GM12878 (cell line): ENCODE measurements around the gene SLC13A2. TPM values are rescaled to one million over a fixed set of nuclear protein-coding genes. Genes with fewer than 3 reads are reported as not detected.

Experiments used
- ATAC-seq: fragments of 200-7000 bp; cut with Tn5 transposase; 3 replicates; pipeline ENCODE4 v1.9.1; 2020; ENCODE audit warnings: mild to moderate bottlenecking, moderate library complexity
- BruUV-seq: library from RNA; stranded (reverse); fragments of 400-500 nt; replicated peaks from 2 replicates; lab custom pipeline; 2021; lab: Mats Ljungman, UMichigan
- CTCF ChIA-PET: fragments of 300-600 bp; sonication (Branson Sonifier 250); formaldehyde crosslinking; extraction: SDS; loops from one replicate; lab custom pipeline; 2021; ENCODE audit warnings: inconsistent platforms; lab: Yijun Ruan, JAX
- POLR2A ChIA-PET: fragments of 350-600 bp; formaldehyde crosslinking; extraction: SDS; loops from one replicate; lab custom pipeline; 2021; ENCODE audit warnings: inconsistent platforms; lab: Charles Lee
- RAD21 ChIA-PET: fragments of 300-600 bp; sonication (Branson Sonifier 250); formaldehyde crosslinking; loops from one replicate; lab custom pipeline; 2023; ENCODE audit warnings: antibody characterized with exemption; ENCODE audit not compliant: unreplicated experiment; lab: Charles Lee
- SMC1A ChIA-PET: fragments of 300-600 bp; sonication (Branson Sonifier 250); formaldehyde crosslinking; loops from one replicate; lab custom pipeline; 2023; ENCODE audit not compliant: unreplicated experiment, uncharacterized antibody; lab: Charles Lee
- DNase-seq: peaks from one replicate; pipeline ENCODE4 v3.0.0-alpha.2; 2011; ENCODE audit warnings: low read depth, low spot score
- FAIRE-seq: peaks from 3 replicates; lab custom pipeline; 2011; peaks lifted over from hg19 to GRCh38; lab: Jason Lieb, UNC
- H2AFZ ChIP-seq: 2 replicates; pipeline ENCODE4 v1.6.0; 2011; ENCODE audit warnings: low read depth, low read length, control low read depth; ENCODE audit not compliant: control insufficient read depth
- H3K27ac ChIP-seq: 2 replicates; pipeline ENCODE4 v1.5.1; 2011; ENCODE audit warnings: control low read depth; ENCODE audit not compliant: control insufficient read depth, insufficient read depth
- H3K27me3 ChIP-seq, 2 experiments: replicated peaks in 1 of 2; 2 replicates each; pipeline versions ENCODE4 v1.6.0 to v1.6.1; 2011; ENCODE audit warnings: low read length in 1 of 2; ENCODE audit not compliant: control insufficient read depth in 2 of 2, insufficient read depth in 2 of 2
- H3K36me3 ChIP-seq, 2 experiments: 2 replicates each; pipeline ENCODE4 v1.5.1; 2011; ENCODE audit warnings: low read length in 1 of 2; ENCODE audit not compliant: control insufficient read depth in 2 of 2, insufficient read depth in 2 of 2
- H3K4me1 ChIP-seq: 2 replicates; pipeline ENCODE4 v1.6.1; 2011; ENCODE audit warnings: mild to moderate bottlenecking, low read length, moderate library complexity, mixed read lengths; ENCODE audit not compliant: control insufficient read depth, insufficient read depth
- H3K4me2 ChIP-seq: 2 replicates; pipeline ENCODE4 v1.6.0; 2011; ENCODE audit warnings: control low read depth; ENCODE audit not compliant: control insufficient read depth, insufficient read depth
- H3K4me3 ChIP-seq: fragments of 200-600 bp; sonication (generic); 2 replicates; pipeline ENCODE4 v1.5.1; 2016
- H3K79me2 ChIP-seq: 2 replicates; pipeline ENCODE4 v1.6.0; 2011; ENCODE audit warnings: low read length; ENCODE audit not compliant: control insufficient read depth, insufficient read depth
- H3K9ac ChIP-seq: 2 replicates; pipeline ENCODE4 v1.8.0; 2011; ENCODE audit warnings: low read length, control low read depth, mixed read lengths; ENCODE audit not compliant: control insufficient read depth, insufficient read depth
- H3K9me3 ChIP-seq: replicated peaks from 3 replicates; pipeline ENCODE4 v1.5.1; 2011; ENCODE audit warnings: mild to moderate bottlenecking, low read length; ENCODE audit not compliant: control insufficient read depth, insufficient read depth
- H4K20me1 ChIP-seq: 2 replicates; pipeline ENCODE4 v1.6.0; 2011; ENCODE audit not compliant: control insufficient read depth, insufficient read depth
- BRCA1 ChIP-seq: IDR thresholded peaks from 2 replicates; pipeline ENCODE4 v1.6.1; 2011; ENCODE audit warnings: low read depth, low read length, improper control_type of control experiment
- CHD4 ChIP-seq: fragments of 200-600 bp; sonication (generic); IDR thresholded peaks from 2 replicates; pipeline ENCODE4 v1.6.1; 2016; ENCODE audit warnings: mild to moderate bottlenecking
- CUX1 ChIP-seq: IDR thresholded peaks from 2 replicates; pipeline ENCODE4 v1.6.1; 2012; ENCODE audit warnings: improper control_type of control experiment, low read depth, low read length; ENCODE audit not compliant: insufficient replicate concordance
- DPF2 ChIP-seq: fragments of 450-650 bp; IDR thresholded peaks from 2 replicates; pipeline ENCODE4 v1.6.1; 2017; ENCODE audit warnings: mild to moderate bottlenecking
- ETV6 ChIP-seq, 2 experiments: fragments of 450-650 bp in 1 of 2; IDR thresholded peaks in 1 of 2; conservative IDR thresholded peaks in 1 of 2; 2 replicates each; pipeline ENCODE4 v1.6.1; 2014; ENCODE audit warnings: antibody characterized with exemption in 1 of 2, borderline replicate concordance in 1 of 2, low read depth in 1 of 2, mild to moderate bottlenecking in 1 of 2, moderate library complexity in 1 of 2
- NR2C2 ChIP-seq: IDR thresholded peaks from 2 replicates; pipeline ENCODE4 v1.6.1; 2011; ENCODE audit warnings: borderline replicate concordance, low read depth; ENCODE audit not compliant: control insufficient read depth, insufficient read length
- RAD51 ChIP-seq: fragments of 450-650 bp; IDR thresholded peaks from 2 replicates; pipeline ENCODE4 v1.6.1; 2016; ENCODE audit warnings: moderate library complexity, mild to moderate bottlenecking, inconsistent platforms
- SREBF2 ChIP-seq: IDR thresholded peaks from 2 replicates; pipeline ENCODE4 v1.6.1; 2012; ENCODE audit warnings: mild to moderate bottlenecking, low read length
- WRNIP1 ChIP-seq: IDR thresholded peaks from 2 replicates; pipeline ENCODE4 v1.6.1; 2011; ENCODE audit warnings: low read depth, low read length, improper control_type of control experiment, borderline replicate concordance
- ZNF24 ChIP-seq: fragments of 450-650 bp; IDR thresholded peaks from 2 replicates; pipeline ENCODE4 v1.6.1; 2017; ENCODE audit warnings: antibody characterized with exemption, mild to moderate bottlenecking
- WGBS: methylation state at CpG from one replicate; pipeline ENCODE4 v1.1.6; 2016; ENCODE audit warnings: low lambda C conversion rate; ENCODE audit not compliant: insufficient replicate concordance, insufficient coverage; ENCODE audit errors: missing lambda C conversion rate; 5-methylcytosine and 5-hydroxymethylcytosine counted together
- in situ Hi-C: fragments of 300-500 bp; cut with MboI; formaldehyde crosslinking; loops from 9 replicates; pipeline ENCODE4 v1.14.3; 2018; ENCODE audit warnings: mixed read lengths
- intact Hi-C: fragments of 100-400 bp; cut with micrococcal nuclease; formaldehyde crosslinking; loops from one replicate; pipeline ENCODE4 v1.14.2; 2022; ENCODE audit not compliant: unreplicated experiment
- polyA plus RNA-seq, 11 experiments: library from polyadenylated mRNA; depleted of rRNA in 4 of 11; unstranded in 6 of 11; stranded (reverse) in 5 of 11; fragments of >200 nt; fragmentation: Nextera tagmentation in 4 of 11; fragmentation: Illumina TruSeq in 1 of 11; extraction: Ambion mirVana in 4 of 11; extraction: Trizol in 1 of 11; gene quantifications; 1 replicate in 1 of 11; 2 replicates in 10 of 11; pipeline versions ENCODE4 v1.2.1 to v1.2.3, GENCODE V29; 2011 to 2016; ENCODE audit warnings: inconsistent platforms in 2 of 11, missing spikeins in 2 of 11, low read depth in 1 of 11
- total RNA-seq, 4 experiments: library from RNA; depleted of rRNA in 3 of 4; stranded (reverse); fragments of >200 nt in 3 of 4; fragmentation: Illumina TruSeq in 1 of 4; extraction: Trizol in 1 of 4; gene quantifications; 2 replicates each; pipeline versions ENCODE4 v1.2.1 to v1.2.3, GENCODE V29; 2013 to 2021
- TF ChIP-seq, protein P1 (sequence below): fragments of 450-650 bp; IDR thresholded peaks from 2 replicates; pipeline ENCODE4 v1.6.1; 2017; ENCODE audit warnings: mild to moderate bottlenecking
- TF ChIP-seq, protein P2 (sequence below): fragments of 450-650 bp; IDR thresholded peaks from 2 replicates; pipeline ENCODE4 v1.6.1; 2017; ENCODE audit warnings: mild to moderate bottlenecking, low read depth, inconsistent platforms; ENCODE audit not compliant: poor library complexity, severe bottlenecking

The SLC13A2 gene
- total and polyA plus RNA-seq, 10 of the 15 experiments (the other 5 are each of a cell fraction or from before 2014, with no cell fraction given) = 0.03 to 0.13 (median 0.05) TPM; not detected in 6

DNA sequence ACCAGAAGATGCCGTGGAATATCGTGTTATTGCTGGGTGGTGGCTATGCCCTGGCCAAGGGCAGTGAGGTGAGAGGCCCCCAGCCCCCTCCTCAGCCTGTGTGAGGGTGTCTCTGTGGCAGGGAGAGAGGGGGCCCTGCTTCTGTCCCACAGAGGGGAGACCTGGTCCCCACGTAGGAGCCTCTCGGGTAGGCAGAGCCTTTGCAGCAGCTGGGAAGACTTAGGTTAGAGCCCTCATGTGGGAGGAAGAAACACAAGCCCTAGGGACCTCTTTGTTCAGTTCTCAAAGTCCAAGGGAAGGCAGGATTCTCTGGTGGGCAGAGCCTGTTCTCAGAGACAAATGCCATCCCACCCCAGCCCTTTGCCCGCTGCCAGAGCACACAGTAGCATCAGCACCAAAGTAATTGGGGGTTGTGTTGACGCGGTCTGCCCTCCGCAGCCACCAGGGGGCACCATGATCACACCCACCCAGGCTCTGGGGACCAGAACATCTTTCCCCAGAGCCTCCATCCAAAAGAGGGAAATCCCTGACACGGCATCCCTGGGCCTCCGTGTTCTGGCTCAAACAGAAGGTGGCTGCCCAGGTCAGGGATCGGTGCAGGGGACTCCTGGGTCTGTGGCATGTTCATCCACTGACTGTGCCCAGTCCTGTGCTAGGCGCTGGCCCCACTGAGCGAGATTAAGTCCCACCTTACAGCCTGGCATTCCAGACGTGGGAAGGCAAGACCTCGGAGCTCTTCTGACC is 21.2 kb downstream of the SLC13A2 start:
- in situ Hi-C loops = loop anchor here (5.0 kb wide), 1 partner anchor 53 kb away; no protein-coding TSS in a partner anchor
- H3K27me3 ChIP-seq = no peaks in the 10 kb centered on the region
- DNase-seq (no peak), ATAC-seq (peak; percentile 95), FAIRE-seq (peak; percentile 98)
- H3K79me2 ChIP-seq = no peaks in the 10 kb centered on the region
- ChIA-PET CTCF (interaction anchor here (0.6 to 16.1 kb wide), 11 partner anchors 9 to 227 kb away, joined by 3 to 316 read pairs (median 4); partner anchors contain the start of genes ALDOC, BLTP2 and UNC119), POLR2A (interaction anchor here (0.7 to 1.5 kb wide), 5 partner anchors 45 to 81 kb away, joined by 3 to 4 read pairs (median 3); no protein-coding TSS in a partner anchor), RAD21 (interaction anchor here (0.5 to 3.7 kb wide), 11 partner anchors 10 to 468 kb away, joined by 3 to 26 read pairs (median 5); no protein-coding TSS in a partner anchor), SMC1A (interaction anchor here (0.9 to 4.0 kb wide), 12 partner anchors 8 to 121 kb away, joined by 3 to 32 read pairs (median 5); partner anchors contain the start of gene FOXN1)
- no peak overlapping the region for H3K4me2 ChIP-seq
- WGBS = 39% methylated on average over 15 of the region's 15 CpGs
- no peaks in the 10 kb centered on the region for H3K36me3 ChIP-seq
- intact Hi-C loops = loop anchor here (1.0 to 5.0 kb wide), 3 partner anchors 46 to 123 kb away; no protein-coding TSS in a partner anchor
- no peak overlapping the region for H3K4me3 ChIP-seq
- H3K4me1 ChIP-seq = peaks cover 9% of the 10 kb centered on the region
- H4K20me1 ChIP-seq = no peaks in the 10 kb centered on the region
- no TSS peak for BruUV-seq
- no peak overlapping the region for H3K27ac ChIP-seq
- H2AFZ ChIP-seq = no peak overlapping the region
- no peak overlapping the region for H3K9ac ChIP-seq
- H3K9me3 ChIP-seq = peaks cover 2% of the 10 kb centered on the region; the same call in 2 of the 3 replicates
- TF ChIP-seq ZNF24 (no peak), SREBF2 (no peak), DPF2 (0 out of 2 replicates have a peak, but pooled peaks have one; percentile 23), RAD51 (no peak), CUX1 (no peak), ETV6 (conservative IDR thresholded peaks at IDR 0.05 in 1 of 2, IDR thresholded peaks at IDR 0.05 in 1 of 2; ENCODE audit: borderline replicate concordance in 1 of 2, low read depth in 1 of 2) (no peak), BRCA1 (no peak), WRNIP1 (peak; percentile 74; the same call in 1 of the 2 replicates), NR2C2 (no peak), CHD4 (no peak)
- TF ChIP-seq, protein P1, sequence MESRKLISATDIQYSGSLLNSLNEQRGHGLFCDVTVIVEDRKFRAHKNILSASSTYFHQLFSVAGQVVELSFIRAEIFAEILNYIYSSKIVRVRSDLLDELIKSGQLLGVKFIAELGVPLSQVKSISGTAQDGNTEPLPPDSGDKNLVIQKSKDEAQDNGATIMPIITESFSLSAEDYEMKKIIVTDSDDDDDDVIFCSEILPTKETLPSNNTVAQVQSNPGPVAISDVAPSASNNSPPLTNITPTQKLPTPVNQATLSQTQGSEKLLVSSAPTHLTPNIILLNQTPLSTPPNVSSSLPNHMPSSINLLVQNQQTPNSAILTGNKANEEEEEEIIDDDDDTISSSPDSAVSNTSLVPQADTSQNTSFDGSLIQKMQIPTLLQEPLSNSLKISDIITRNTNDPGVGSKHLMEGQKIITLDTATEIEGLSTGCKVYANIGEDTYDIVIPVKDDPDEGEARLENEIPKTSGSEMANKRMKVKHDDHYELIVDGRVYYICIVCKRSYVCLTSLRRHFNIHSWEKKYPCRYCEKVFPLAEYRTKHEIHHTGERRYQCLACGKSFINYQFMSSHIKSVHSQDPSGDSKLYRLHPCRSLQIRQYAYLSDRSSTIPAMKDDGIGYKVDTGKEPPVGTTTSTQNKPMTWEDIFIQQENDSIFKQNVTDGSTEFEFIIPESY = no peak
- TF ChIP-seq, protein P2, sequence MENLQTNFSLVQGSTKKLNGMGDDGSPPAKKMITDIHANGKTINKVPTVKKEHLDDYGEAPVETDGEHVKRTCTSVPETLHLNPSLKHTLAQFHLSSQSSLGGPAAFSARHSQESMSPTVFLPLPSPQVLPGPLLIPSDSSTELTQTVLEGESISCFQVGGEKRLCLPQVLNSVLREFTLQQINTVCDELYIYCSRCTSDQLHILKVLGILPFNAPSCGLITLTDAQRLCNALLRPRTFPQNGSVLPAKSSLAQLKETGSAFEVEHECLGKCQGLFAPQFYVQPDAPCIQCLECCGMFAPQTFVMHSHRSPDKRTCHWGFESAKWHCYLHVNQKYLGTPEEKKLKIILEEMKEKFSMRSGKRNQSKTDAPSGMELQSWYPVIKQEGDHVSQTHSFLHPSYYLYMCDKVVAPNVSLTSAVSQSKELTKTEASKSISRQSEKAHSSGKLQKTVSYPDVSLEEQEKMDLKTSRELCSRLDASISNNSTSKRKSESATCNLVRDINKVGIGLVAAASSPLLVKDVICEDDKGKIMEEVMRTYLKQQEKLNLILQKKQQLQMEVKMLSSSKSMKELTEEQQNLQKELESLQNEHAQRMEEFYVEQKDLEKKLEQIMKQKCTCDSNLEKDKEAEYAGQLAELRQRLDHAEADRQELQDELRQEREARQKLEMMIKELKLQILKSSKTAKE = no peak
